ENCODE results near the gene HIP1R.
"Not testable (repeated sequence)": the region's sequence is repeated elsewhere in the genome, so short reads cannot be mapped to it uniquely, and the experiment has no call there.

HIP1R gene

DNA sequence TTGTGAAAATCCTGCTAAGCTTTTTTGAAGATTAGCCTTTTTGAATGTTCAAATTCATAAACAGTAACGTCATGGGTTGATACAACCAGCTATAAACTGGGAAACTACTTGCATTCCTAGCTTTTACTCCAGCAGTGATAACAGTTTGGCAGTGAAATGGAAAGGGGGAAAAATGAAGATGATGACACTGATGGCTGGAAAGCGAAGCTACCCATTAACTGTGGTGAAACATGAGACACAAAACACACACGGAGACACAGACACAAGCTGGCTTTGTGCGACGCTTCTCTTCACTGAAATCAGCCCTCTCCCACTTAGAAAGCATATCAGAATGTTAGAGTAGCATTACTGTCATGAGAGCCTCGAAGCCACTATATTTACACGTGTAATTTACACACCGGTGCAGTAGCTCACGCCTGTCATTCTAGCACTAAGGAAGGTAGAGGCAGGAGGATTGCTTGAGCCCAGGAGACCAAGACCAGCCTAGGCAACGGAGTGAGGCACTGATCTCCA is 45.0 kb downstream of the HIP1R start:
- peaks cover 62 to 94% of the 10 kb centered on the region in 2 donors for H3K4me1 Mint-ChIP-seq
- H3K36me3 Mint-ChIP-seq, result peaks cover 16 to 36% of the 10 kb centered on the region in 2 donors
- H3K27ac Mint-ChIP-seq, result peak overlapping the region; percentile 47
- no peak for DNase-seq
- no peaks in the 10 kb centered on the region for H3K9me3 Mint-ChIP-seq
- H3K27me3 Mint-ChIP-seq, result no peaks in the 10 kb centered on the region
- ATAC-seq (replicated peaks), result no peak
- H3K4me3 Mint-ChIP-seq, result peak overlapping the region in 1 of 2 donors; percentile 8

GRCh38 chr12:122880668-122881067 is 45.4 kb downstream of the HIP1R start:
- H3K9me3 Mint-ChIP-seq, result no peaks in the 10 kb centered on the region
- H3K36me3 Mint-ChIP-seq, result peaks cover 16 to 36% of the 10 kb centered on the region in 2 donors
- H3K4me3 Mint-ChIP-seq, result peak overlapping the region; percentile 4 to 8
- peak overlapping the region; percentile 22 for H3K27ac Mint-ChIP-seq
- peaks cover 58 to 90% of the 10 kb centered on the region in 2 donors for H3K4me1 Mint-ChIP-seq
- ATAC-seq (replicated peaks) (peak; percentile 73 to 78), DNase-seq (no peak)
- no peaks in the 10 kb centered on the region for H3K27me3 Mint-ChIP-seq

DNA sequence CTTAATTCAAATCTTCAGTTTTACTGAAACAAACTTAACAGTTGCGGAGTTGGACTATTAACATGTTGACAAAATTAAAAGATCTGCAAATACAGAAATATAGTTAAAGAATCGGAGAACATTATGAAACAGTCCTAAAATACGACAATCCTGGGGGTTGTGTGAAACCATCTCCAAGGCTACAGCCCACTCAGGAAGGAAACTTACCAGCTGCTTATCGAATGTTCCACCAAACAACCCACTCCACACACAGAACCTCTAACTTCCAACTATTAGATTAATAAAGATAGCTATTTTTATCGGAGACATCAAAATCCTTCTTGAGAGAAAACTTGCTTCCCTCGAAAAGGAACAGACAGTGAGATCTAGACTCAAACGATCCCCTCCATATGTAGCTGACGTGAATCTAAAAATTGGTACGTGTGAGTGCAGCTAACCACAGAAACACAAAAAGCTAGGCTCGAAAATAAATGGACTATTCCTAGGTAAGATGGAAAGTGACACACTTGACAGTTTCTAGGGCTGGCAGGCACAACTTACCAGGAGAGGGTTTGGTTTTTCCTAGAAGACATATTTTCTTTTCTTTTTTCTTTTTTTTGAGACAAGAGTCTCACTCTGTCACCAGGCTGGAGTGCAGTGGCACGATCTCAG is 47.8 kb downstream of the HIP1R start:
- Mint-ChIP-seq H3K9me3 (no peaks in the 10 kb centered on the region), H3K36me3 (peaks cover 13 to 33% of the 10 kb centered on the region in 2 donors), H3K27me3 (no peaks in the 10 kb centered on the region), H3K27ac (peak overlapping the region; percentile 85), H3K4me1 (peaks cover 62 to 89% of the 10 kb centered on the region in 2 donors), H3K4me3 (peak overlapping the region; percentile 71 to 74)
- DNase-seq (no peak), ATAC-seq (replicated peaks) (no peak)

DNA sequence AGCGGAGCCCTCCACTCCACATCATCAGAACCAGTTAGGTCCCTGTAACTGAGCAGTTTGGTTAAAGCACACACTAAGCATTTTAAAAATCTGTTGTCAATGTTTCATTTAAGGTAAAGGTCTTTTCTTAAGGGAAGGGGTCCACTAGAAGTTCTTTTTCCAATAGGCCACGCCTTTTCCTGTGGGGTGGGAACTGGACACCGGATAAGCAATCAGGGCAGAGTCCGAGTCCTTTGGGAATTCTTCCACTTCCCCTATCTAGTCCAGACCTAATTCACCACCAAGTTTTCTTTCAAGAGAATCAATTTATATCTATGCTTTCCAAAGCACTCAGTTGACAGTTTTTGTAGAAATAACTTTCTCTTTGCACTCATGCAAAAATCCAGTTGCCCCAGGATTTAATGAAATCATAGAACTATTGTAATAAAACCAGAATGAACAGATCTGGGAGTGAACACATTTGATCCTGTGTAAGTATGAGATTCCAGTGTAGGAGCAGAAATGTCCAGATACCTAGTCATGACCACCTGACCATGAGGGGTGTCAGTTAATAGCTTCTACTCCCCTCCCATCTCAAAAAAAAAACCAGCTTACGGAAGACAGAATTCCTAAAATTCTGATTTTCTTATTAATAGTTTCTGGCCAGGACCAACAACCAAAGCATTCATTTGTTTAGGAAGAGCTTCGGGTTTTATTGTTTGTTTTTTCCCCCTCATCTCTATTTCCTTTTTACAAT is 49.0 kb downstream of the HIP1R start:
- peaks cover 70 to 89% of the 10 kb centered on the region in 2 donors for H3K4me1 Mint-ChIP-seq
- H3K36me3 Mint-ChIP-seq, result peaks cover 13 to 37% of the 10 kb centered on the region in 2 donors
- H3K4me3 Mint-ChIP-seq, result no peak overlapping the region
- H3K9me3 Mint-ChIP-seq, result no peaks in the 10 kb centered on the region
- no peaks in the 10 kb centered on the region for H3K27me3 Mint-ChIP-seq
- H3K27ac Mint-ChIP-seq, result peak overlapping the region; percentile 14
- no peak for DNase-seq
- no peak for ATAC-seq (replicated peaks)

DNA sequence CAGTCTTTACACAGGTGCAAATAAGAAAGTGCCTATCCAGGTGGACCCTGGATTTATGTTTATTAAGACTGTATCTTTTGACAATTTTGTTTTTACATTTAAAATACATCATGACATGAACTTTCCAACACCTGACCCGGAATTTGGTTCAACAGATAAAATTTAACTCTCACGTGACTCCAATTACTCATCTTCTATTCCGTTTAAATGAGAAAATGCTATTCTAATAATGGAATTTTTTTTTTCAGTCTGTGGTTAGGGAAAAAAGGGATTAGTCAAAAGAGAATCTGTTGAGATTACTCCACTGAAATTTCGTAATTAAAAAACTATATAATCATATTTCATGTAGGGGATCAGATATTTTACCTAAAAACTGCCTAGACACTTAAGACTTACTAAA is 49.6 kb downstream of the HIP1R start:
- H3K27me3 Mint-ChIP-seq, result no peaks in the 10 kb centered on the region
- no peak overlapping the region for H3K4me3 Mint-ChIP-seq

GRCh38 chr12:122886161-122886560 is 50.9 kb downstream of the HIP1R start:
- Mint-ChIP-seq H3K27ac (peak overlapping the region; percentile 80), H3K4me1 (peaks cover 65 to 89% of the 10 kb centered on the region in 2 donors), H3K36me3 (peaks cover 8 to 22% of the 10 kb centered on the region in 2 donors), H3K9me3 (no peaks in the 10 kb centered on the region), H3K27me3 (no peaks in the 10 kb centered on the region), H3K4me3 (peak overlapping the region; percentile 10 to 28)
- ATAC-seq (replicated peaks) (no peak), DNase-seq (no peak)

More for the DNA sequence above, 49.6 kb downstream of the HIP1R start:
- DNase-seq (no peak), ATAC-seq (replicated peaks) (no peak)
- no peak overlapping the region for H3K27ac Mint-ChIP-seq
- H3K9me3 Mint-ChIP-seq, result no peaks in the 10 kb centered on the region
- H3K4me1 Mint-ChIP-seq, result peaks cover 68 to 89% of the 10 kb centered on the region in 2 donors
- peaks cover 16 to 34% of the 10 kb centered on the region in 2 donors for H3K36me3 Mint-ChIP-seq

GRCh38 chr12:122886851-122887818 is 51.9 kb downstream of the HIP1R start:
- peak overlapping the region; percentile 68 to 71 for H3K4me3 Mint-ChIP-seq
- no peaks in the 10 kb centered on the region for H3K9me3 Mint-ChIP-seq
- H3K4me1 Mint-ChIP-seq, result peaks cover 68 to 89% of the 10 kb centered on the region in 2 donors
- peak overlapping the region; percentile 80 for H3K27ac Mint-ChIP-seq
- ATAC-seq (replicated peaks) (peak; percentile 86 to 89), DNase-seq (peak; percentile 76)
- H3K27me3 Mint-ChIP-seq, result no peaks in the 10 kb centered on the region
- peaks cover 8 to 22% of the 10 kb centered on the region in 2 donors for H3K36me3 Mint-ChIP-seq

GRCh38 chr12:122887819-122888212 is 52.6 kb downstream of the HIP1R start:
- Mint-ChIP-seq H3K4me3 (peak overlapping the region; percentile 78 to 84), H3K9me3 (no peaks in the 10 kb centered on the region), H3K4me1 (peaks cover 64 to 89% of the 10 kb centered on the region in 2 donors), H3K27ac (peak overlapping the region; percentile 97), H3K36me3 (peaks cover 8 to 21% of the 10 kb centered on the region in 2 donors), H3K27me3 (no peaks in the 10 kb centered on the region)
- ATAC-seq (replicated peaks) (peak; percentile 18 to 28), DNase-seq (no peak)

GRCh38 chr12:122888232-122888752 is 53.0 kb downstream of the HIP1R start:
- peak overlapping the region; percentile 97 for H3K27ac Mint-ChIP-seq
- DNase-seq, result no peak
- H3K4me1 Mint-ChIP-seq, result peaks cover 61 to 87% of the 10 kb centered on the region in 2 donors
- no peaks in the 10 kb centered on the region for H3K27me3 Mint-ChIP-seq
- H3K36me3 Mint-ChIP-seq, result peaks cover 8 to 20% of the 10 kb centered on the region in 2 donors
- peak; percentile 56 for ATAC-seq (replicated peaks)
- no peaks in the 10 kb centered on the region for H3K9me3 Mint-ChIP-seq
- peak overlapping the region; percentile 78 to 84 for H3K4me3 Mint-ChIP-seq

DNA sequence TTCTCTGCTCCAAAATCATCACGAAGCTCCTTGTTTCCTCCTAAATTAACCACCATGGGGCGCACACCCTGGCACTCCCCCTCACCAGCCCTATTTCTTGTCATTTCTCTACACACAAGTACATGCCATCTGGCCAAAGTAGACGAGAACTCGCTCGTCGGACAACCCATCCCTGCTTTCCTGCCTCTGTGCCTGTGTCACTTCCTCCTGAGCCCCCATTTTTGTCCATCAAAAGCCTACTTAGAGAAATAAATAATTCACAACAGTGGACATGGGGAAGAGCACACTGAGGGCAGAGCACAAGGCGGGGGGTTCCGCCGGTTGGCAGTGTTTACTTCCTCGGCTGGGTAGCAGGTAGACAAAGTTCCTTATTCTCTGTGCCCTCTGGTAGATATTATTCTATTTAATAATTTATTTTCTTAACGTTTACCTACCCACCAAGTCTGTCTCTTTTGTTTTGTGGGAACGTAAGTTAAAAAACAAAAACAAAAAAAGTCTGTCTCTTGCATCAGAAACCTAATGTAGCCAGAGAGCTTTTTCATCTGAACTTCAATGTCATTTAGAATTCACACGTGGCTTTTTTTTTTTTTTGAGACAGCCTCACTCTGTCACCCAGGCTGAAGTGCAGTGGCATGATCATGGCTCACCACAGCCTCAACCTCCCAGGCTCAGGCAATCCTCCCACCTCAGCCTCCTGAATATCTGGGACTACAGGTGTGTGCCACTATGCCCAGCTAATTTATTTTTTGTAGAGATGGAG is 54.7 kb downstream of the HIP1R start:
- Mint-ChIP-seq H3K27me3 (no peaks in the 10 kb centered on the region), H3K36me3 (peaks cover 4 to 20% of the 10 kb centered on the region in 2 donors), H3K4me1 (peaks cover 63 to 90% of the 10 kb centered on the region in 2 donors), H3K4me3 (peak overlapping the region; percentile 61 to 84), H3K9me3 (no peaks in the 10 kb centered on the region), H3K27ac (peak overlapping the region; percentile 97)
- ATAC-seq (replicated peaks), result no peak
- no peak for DNase-seq

GRCh38 chr12:122891661-122892525 is 56.6 kb downstream of the HIP1R start:
- Mint-ChIP-seq H3K4me1 (peaks cover 66 to 98% of the 10 kb centered on the region in 2 donors), H3K36me3 (peaks cover 8 to 33% of the 10 kb centered on the region in 2 donors), H3K27ac (peak overlapping the region; percentile 37), H3K27me3 (no peaks in the 10 kb centered on the region), H3K9me3 (peaks cover 2 to 7% of the 10 kb centered on the region in 2 donors), H3K4me3 (peak overlapping the region; percentile 22 to 37)
- ATAC-seq (replicated peaks) (no peak), DNase-seq (no peak)

GRCh38 chr12:122892724-122893123 is 57.5 kb downstream of the HIP1R start:
- peak overlapping the region in 1 of 2 donors; percentile 37 for H3K4me3 Mint-ChIP-seq

More at GRCh38 chr12:122892724-122893123, 57.5 kb downstream of the HIP1R start:
- H3K27ac Mint-ChIP-seq; H3K27me3 Mint-ChIP-seq; DNase-seq; H3K9me3 Mint-ChIP-seq; ATAC-seq (replicated peaks): not testable (repeated sequence)
- peaks cover 63 to 98% of the 10 kb centered on the region in 2 donors for H3K4me1 Mint-ChIP-seq
- H3K36me3 Mint-ChIP-seq, result peaks cover 6 to 28% of the 10 kb centered on the region in 2 donors
